ENCODE results near the gene OR6P1.

OR6P1 gene

GRCh38 chr1:158534496-158534895 lies 35.9 kb downstream of the OR6P1 start:
- Histone ChIP-seq H2AFZ (ENCODE audit: low read length) (no peak overlapping the region), H3K9ac (ENCODE audit: low read length) (no peak overlapping the region), H3K4me2 (ENCODE audit: low read length) (no peak overlapping the region), H3K27ac (ENCODE audit: low read depth, low read length, poor library complexity, severe bottlenecking) (no peak overlapping the region), H3K9me3 (ENCODE audit: low read length) (no peaks in the 10 kb centered on the region), H3K27me3 (ENCODE audit: insufficient read depth, low read length) (no peaks in the 10 kb centered on the region), H3K36me3 (ENCODE audit: insufficient read depth, low read length) (no peaks in the 10 kb centered on the region), H3K79me2 (ENCODE audit: insufficient read depth, low read length) (no peaks in the 10 kb centered on the region), H3K9me2 (ENCODE audit: low read depth, low read length) (no peaks in the 10 kb centered on the region), H3K4me3 (ENCODE audit: low read depth, low read length, poor library complexity, severe bottlenecking) (no peak overlapping the region), H3K4me1 (ENCODE audit: insufficient read depth, low read length, severe bottlenecking) (no peaks in the 10 kb centered on the region), H4K20me1 (ENCODE audit: insufficient read depth, low read length) (no peaks in the 10 kb centered on the region), H3F3A (ENCODE audit: insufficient read depth, low read length) (no peaks in the 10 kb centered on the region)
- no peak for TF ChIP-seq EZH2 (IDR thresholded peaks at IDR 0.05; ENCODE audit: borderline replicate concordance, low read length)
- TF ChIP-seq CTCF (IDR thresholded peaks at IDR 0.05; ENCODE audit: low read length): no peak

GRCh38 chr1:158527190-158527815 lies 43.1 kb downstream of the OR6P1 start:
- no peaks in the 10 kb centered on the region for H3K36me3 ChIP-seq (ENCODE audit: insufficient read depth, low read length)
- no peaks in the 10 kb centered on the region for H3K4me1 ChIP-seq (ENCODE audit: insufficient read depth, low read length, severe bottlenecking)
- no peaks in the 10 kb centered on the region for H3F3A ChIP-seq (ENCODE audit: insufficient read depth, low read length)
- H3K4me2 ChIP-seq (ENCODE audit: low read length): no peak overlapping the region
- TF ChIP-seq CTCF (IDR thresholded peaks at IDR 0.05; ENCODE audit: low read length) (peak; percentile 73), EZH2 (IDR thresholded peaks at IDR 0.05; ENCODE audit: borderline replicate concordance, low read length) (no peak)
- H3K27me3 ChIP-seq (ENCODE audit: insufficient read depth, low read length): no peaks in the 10 kb centered on the region
- no peaks in the 10 kb centered on the region for H3K79me2 ChIP-seq (ENCODE audit: insufficient read depth, low read length)
- H3K9ac ChIP-seq (ENCODE audit: low read length): no peak overlapping the region
- H3K9me2 ChIP-seq (ENCODE audit: low read depth, low read length): no peaks in the 10 kb centered on the region
- H2AFZ ChIP-seq (ENCODE audit: low read length): no peak overlapping the region
- H3K4me3 ChIP-seq (ENCODE audit: low read depth, low read length, poor library complexity, severe bottlenecking): no peak overlapping the region
- no peaks in the 10 kb centered on the region for H4K20me1 ChIP-seq (ENCODE audit: insufficient read depth, low read length)
- no peak overlapping the region for H3K27ac ChIP-seq (ENCODE audit: low read depth, low read length, poor library complexity, severe bottlenecking)
- H3K9me3 ChIP-seq (ENCODE audit: low read length): no peaks in the 10 kb centered on the region

- Histone ChIP-seq H3K27ac (ENCODE audit: low read depth, low read length, poor library complexity, severe bottlenecking) (no peak overlapping the region), H3K36me3 (ENCODE audit: insufficient read depth, low read length) (no peaks in the 10 kb centered on the region), H3K27me3 (ENCODE audit: insufficient read depth, low read length) (no peaks in the 10 kb centered on the region), H4K20me1 (ENCODE audit: insufficient read depth, low read length) (no peaks in the 10 kb centered on the region), H3K79me2 (ENCODE audit: insufficient read depth, low read length) (no peaks in the 10 kb centered on the region), H3K9me2 (ENCODE audit: low read depth, low read length) (no peaks in the 10 kb centered on the region), H3K4me1 (ENCODE audit: insufficient read depth, low read length, severe bottlenecking) (no peaks in the 10 kb centered on the region), H2AFZ (ENCODE audit: low read length) (no peak overlapping the region), H3F3A (ENCODE audit: insufficient read depth, low read length) (no peaks in the 10 kb centered on the region), H3K9ac (ENCODE audit: low read length) (no peak overlapping the region), H3K4me3 (ENCODE audit: low read depth, low read length, poor library complexity, severe bottlenecking) (no peak overlapping the region), H3K4me2 (ENCODE audit: low read length) (no peak overlapping the region), H3K9me3 (ENCODE audit: low read length) (no peaks in the 10 kb centered on the region)
- TF ChIP-seq EZH2 (IDR thresholded peaks at IDR 0.05; ENCODE audit: borderline replicate concordance, low read length) (no peak), CTCF (IDR thresholded peaks at IDR 0.05; ENCODE audit: low read length) (no peak)
These were observed 48.7 kb downstream of the OR6P1 start for GRCh38 chr1:158521666-158522058.
